ENCODE measurements around the gene PLEKHM3.

DNA sequence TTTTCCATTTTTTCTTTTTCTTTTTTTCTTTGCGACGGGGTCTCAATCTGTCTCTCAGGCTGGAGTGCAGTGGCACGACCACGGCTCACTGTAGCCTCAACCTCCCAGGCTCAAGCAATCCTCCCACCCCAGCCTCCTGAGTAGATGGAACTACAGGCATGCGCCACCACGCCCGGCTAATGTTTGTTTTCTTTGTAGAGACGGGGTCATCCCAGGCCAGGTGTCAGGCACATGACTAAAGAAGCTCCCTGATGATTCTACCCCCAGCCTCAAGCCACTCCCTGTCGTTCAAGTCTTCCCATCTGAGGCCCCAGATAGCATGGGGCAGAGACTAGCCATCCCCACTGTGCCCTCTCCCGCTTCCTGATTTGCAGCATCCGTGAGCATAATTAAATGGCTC is 245.8 kb downstream of the PLEKHM3 start:
- no peak for TF ChIP-seq EZH2phosphoT487 (IDR thresholded peaks at IDR 0.05; ENCODE audit: borderline replicate concordance)
- TF ChIP-seq, protein P1, sequence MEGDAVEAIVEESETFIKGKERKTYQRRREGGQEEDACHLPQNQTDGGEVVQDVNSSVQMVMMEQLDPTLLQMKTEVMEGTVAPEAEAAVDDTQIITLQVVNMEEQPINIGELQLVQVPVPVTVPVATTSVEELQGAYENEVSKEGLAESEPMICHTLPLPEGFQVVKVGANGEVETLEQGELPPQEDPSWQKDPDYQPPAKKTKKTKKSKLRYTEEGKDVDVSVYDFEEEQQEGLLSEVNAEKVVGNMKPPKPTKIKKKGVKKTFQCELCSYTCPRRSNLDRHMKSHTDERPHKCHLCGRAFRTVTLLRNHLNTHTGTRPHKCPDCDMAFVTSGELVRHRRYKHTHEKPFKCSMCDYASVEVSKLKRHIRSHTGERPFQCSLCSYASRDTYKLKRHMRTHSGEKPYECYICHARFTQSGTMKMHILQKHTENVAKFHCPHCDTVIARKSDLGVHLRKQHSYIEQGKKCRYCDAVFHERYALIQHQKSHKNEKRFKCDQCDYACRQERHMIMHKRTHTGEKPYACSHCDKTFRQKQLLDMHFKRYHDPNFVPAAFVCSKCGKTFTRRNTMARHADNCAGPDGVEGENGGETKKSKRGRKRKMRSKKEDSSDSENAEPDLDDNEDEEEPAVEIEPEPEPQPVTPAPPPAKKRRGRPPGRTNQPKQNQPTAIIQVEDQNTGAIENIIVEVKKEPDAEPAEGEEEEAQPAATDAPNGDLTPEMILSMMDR (conservative IDR thresholded peaks at IDR 0.05; ENCODE audit: low read length) = no peak
